C4-2B (cell line): ENCODE data around the gene SLC16A1.
"Not testable (repeated sequence)": the region's sequence is repeated elsewhere in the genome, so short reads cannot be mapped to it uniquely, and the experiment has no call there.

Experiments used
- H3K27ac ChIP-seq: fragments of 450-650 bp; 2 replicates; pipeline ENCODE4 v1.5.1; 2017
- CTCF ChIP-seq: fragments of 450-650 bp; conservative IDR thresholded peaks from 2 replicates; pipeline ENCODE4 v1.5.1; 2017; ENCODE audit warnings: mild to moderate bottlenecking
- ZFX ChIP-seq: fragments of 450-650 bp; IDR thresholded peaks from 2 replicates; pipeline ENCODE4 v1.6.1; 2017

Gene SLC16A1

GRCh38 chr1:112888630-112889029 is 67.4 kb downstream of the SLC16A1 start:
- H3K27ac ChIP-seq: no peak overlapping the region
- TF ChIP-seq ZFX: no peak
- TF ChIP-seq CTCF: no peak

GRCh38 chr1:112887599-112888283 is 68.3 kb downstream of the SLC16A1 start:
- H3K27ac ChIP-seq: no peak overlapping the region
- TF ChIP-seq ZFX (no peak), CTCF (no peak)

GRCh38 chr1:112884996-112885395 is 71.0 kb downstream of the SLC16A1 start:
- H3K27ac ChIP-seq: not testable (repeated sequence)

GRCh38 chr1:112882271-112882744 is 73.7 kb downstream of the SLC16A1 start:
- TF ChIP-seq ZFX (no peak), CTCF (no peak)
- no peak overlapping the region for H3K27ac ChIP-seq

- H3K27ac ChIP-seq: no peak overlapping the region
- TF ChIP-seq CTCF (no peak), ZFX (no peak)
These were observed 74.3 kb downstream of the SLC16A1 start for GRCh38 chr1:112881742-112882127.

- TF ChIP-seq ZFX (no peak), CTCF (no peak)
- no peak overlapping the region for H3K27ac ChIP-seq
These were observed 76.2 kb downstream of the SLC16A1 start for GRCh38 chr1:112879834-112880233.

GRCh38 chr1:112878321-112878720 is 77.7 kb downstream of the SLC16A1 start:
- TF ChIP-seq CTCF (no peak), ZFX (no peak)
- H3K27ac ChIP-seq: no peak overlapping the region

GRCh38 chr1:112877750-112878149 is 78.2 kb downstream of the SLC16A1 start:
- no peak overlapping the region for H3K27ac ChIP-seq
- no peak for TF ChIP-seq ZFX
- no peak for TF ChIP-seq CTCF
